ENCODE data around the gene CASZ1. TPM values are rescaled to one million over a fixed set of nuclear protein-coding genes. Genes with fewer than 3 reads are reported as not detected.

CASZ1 gene
- total and polyA plus RNA-seq, 9 of the 15 experiments (the other 6 are each of a cell fraction or from before 2014, with no cell fraction given) = 0.01 to 4.0 (median 0.76) TPM; not detected in 1

DNA sequence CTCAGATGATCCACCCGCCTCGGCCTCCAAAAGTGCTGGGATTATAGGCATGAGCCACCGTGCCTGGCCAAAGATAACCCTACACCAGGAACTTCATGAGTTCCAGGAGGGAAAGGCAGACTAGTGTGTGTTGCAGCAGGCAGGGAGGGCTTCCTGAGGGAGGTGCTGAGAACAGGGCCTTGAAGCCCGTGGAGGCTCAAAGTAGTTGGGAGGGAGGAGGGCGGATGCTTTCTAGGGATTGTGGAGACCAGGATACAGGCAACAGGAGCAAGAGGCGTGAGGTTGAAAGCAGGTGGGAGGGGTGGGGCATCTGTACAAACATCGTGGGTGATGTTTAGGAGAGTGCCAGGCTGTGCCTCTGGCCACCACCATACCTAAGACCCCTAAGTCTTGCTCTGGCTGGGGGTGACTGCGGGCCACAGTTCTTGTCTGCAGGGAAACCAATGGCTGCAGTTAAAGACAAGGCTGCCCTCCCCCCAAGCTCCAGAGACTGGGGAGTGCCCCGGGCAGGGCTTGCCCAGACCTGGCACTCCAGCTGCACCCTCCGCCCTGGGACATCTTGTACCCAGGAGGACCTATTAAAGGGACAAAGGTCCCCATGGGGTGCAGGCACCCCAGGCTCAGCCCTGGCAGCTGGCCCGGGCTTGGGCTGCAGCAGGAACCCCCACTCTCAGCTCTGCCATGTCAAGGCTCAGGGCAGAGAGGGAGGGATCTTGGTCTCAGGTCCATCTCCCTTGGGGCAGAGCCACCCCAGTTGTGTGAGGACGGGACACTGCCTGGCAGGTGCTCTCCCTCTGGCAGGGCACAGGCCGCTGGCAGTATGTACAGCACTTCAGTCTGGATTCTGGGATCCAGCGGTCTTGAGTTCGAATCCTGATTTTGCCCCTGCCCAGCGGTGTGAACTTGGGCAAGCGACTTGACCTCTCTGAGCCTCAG, 22.1 kb upstream of the CASZ1 start (continued):
- no peak for TF ChIP-seq ZNF134 (CRISPR knock-in tag; conservative IDR thresholded peaks at IDR 0.05)
- no peak for TF ChIP-seq ZNF146 (CRISPR knock-in tag; IDR thresholded peaks at IDR 0.05; ENCODE audit: unreplicated experiment)
- no peak for TF ChIP-seq MEF2D (tag; conservative IDR thresholded peaks at IDR 0.05; ENCODE audit: low read depth)
- TF ChIP-seq YBX1 (IDR thresholded peaks at IDR 0.05) = no peak
- TF ChIP-seq SMARCA5 (IDR thresholded peaks at IDR 0.05) = no peak
- no peak for TF ChIP-seq TCF3 (CRISPR knock-in tag; IDR thresholded peaks at IDR 0.05)
- no peak for TF ChIP-seq TRIM24 (IDR thresholded peaks at IDR 0.05)
- TF ChIP-seq, protein P1, sequence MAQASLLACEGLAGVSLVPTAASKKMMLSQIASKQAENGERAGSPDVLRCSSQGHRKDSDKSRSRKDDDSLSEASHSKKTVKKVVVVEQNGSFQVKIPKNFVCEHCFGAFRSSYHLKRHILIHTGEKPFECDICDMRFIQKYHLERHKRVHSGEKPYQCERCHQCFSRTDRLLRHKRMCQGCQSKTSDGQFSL (CRISPR knock-in tag; IDR thresholded peaks at IDR 0.05) = no peak
- TF ChIP-seq, protein P1 (tag; IDR thresholded peaks at IDR 0.05) = no peak
- TF ChIP-seq, protein P2, sequence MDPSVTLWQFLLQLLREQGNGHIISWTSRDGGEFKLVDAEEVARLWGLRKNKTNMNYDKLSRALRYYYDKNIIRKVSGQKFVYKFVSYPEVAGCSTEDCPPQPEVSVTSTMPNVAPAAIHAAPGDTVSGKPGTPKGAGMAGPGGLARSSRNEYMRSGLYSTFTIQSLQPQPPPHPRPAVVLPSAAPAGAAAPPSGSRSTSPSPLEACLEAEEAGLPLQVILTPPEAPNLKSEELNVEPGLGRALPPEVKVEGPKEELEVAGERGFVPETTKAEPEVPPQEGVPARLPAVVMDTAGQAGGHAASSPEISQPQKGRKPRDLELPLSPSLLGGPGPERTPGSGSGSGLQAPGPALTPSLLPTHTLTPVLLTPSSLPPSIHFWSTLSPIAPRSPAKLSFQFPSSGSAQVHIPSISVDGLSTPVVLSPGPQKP (CRISPR knock-in tag; IDR thresholded peaks at IDR 0.05) = 0 out of 2 replicates have a peak, but pooled peaks have one; percentile 44
- TF ChIP-seq, protein P3, sequence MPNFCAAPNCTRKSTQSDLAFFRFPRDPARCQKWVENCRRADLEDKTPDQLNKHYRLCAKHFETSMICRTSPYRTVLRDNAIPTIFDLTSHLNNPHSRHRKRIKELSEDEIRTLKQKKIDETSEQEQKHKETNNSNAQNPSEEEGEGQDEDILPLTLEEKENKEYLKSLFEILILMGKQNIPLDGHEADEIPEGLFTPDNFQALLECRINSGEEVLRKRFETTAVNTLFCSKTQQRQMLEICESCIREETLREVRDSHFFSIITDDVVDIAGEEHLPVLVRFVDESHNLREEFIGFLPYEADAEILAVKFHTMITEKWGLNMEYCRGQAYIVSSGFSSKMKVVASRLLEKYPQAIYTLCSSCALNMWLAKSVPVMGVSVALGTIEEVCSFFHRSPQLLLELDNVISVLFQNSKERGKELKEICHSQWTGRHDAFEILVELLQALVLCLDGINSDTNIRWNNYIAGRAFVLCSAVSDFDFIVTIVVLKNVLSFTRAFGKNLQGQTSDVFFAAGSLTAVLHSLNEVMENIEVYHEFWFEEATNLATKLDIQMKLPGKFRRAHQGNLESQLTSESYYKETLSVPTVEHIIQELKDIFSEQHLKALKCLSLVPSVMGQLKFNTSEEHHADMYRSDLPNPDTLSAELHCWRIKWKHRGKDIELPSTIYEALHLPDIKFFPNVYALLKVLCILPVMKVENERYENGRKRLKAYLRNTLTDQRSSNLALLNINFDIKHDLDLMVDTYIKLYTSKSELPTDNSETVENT (CRISPR knock-in tag; IDR thresholded peaks at IDR 0.05) = no peak
- TF ChIP-seq ESRRB (CRISPR knock-in tag; IDR thresholded peaks at IDR 0.05; ENCODE audit: borderline replicate concordance) = no peak
- no peak for TF ChIP-seq ZBTB7A (IDR thresholded peaks at IDR 0.05; ENCODE audit: borderline replicate concordance, control insufficient read depth, low read depth, low read length)
- 0 out of 2 replicates have a peak, but pooled peaks have one; percentile 36 for TF ChIP-seq ZNF436 (CRISPR knock-in tag; IDR thresholded peaks at IDR 0.05)
